ENCODE data around the gene LAMA3.

GRCh38 chr18:23668731-23669130, 20.5 kb upstream of the LAMA3 start:
- TF ChIP-seq, protein P1, sequence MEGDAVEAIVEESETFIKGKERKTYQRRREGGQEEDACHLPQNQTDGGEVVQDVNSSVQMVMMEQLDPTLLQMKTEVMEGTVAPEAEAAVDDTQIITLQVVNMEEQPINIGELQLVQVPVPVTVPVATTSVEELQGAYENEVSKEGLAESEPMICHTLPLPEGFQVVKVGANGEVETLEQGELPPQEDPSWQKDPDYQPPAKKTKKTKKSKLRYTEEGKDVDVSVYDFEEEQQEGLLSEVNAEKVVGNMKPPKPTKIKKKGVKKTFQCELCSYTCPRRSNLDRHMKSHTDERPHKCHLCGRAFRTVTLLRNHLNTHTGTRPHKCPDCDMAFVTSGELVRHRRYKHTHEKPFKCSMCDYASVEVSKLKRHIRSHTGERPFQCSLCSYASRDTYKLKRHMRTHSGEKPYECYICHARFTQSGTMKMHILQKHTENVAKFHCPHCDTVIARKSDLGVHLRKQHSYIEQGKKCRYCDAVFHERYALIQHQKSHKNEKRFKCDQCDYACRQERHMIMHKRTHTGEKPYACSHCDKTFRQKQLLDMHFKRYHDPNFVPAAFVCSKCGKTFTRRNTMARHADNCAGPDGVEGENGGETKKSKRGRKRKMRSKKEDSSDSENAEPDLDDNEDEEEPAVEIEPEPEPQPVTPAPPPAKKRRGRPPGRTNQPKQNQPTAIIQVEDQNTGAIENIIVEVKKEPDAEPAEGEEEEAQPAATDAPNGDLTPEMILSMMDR (IDR thresholded peaks at IDR 0.05): no peak
- TF ChIP-seq POLR2A (IDR thresholded peaks at IDR 0.05): no peak
